IPS-NIHi7 (cell line): ENCODE data around the gene EFNA4.

Source experiments
- DNase-seq: peaks from one replicate; pipeline ENCODE4 v3.0.0; 2012; ENCODE audit warnings: mixed read lengths; ENCODE audit errors: extremely low spot score

The EFNA4 gene

DNA sequence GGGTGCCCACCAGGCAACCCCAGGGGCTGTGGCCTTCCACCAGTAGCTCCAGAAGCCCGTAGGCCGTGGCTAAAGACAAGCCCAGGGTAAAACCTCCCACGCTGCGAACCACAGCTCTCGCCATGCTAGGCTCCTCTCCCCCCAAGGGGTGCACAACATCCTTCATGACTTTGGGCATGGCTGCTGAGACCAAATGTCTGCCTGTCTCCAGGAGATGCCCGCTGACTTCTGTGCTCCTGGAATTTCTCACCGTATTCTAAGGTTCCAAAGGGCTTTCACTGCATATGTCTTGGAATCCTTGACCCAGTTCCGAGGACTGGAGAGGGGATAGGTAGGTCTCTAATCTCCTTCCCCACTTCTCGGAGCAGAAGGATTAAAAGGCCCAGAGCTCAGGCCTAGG lies 30.0 kb upstream of the EFNA4 start, which contains the start of the genes DCST1 and DCST2:
DCST1 (plus strand) TSS at position 301 of the 400 bp plus-strand sequence. CDS start 213 bp downstream, outside the sequence.
DCST2 (minus strand) TSS at position 258 of the 400 bp plus-strand sequence; CDS start at position 178, 80 bp downstream.
- no peak for DNase-seq

DNA sequence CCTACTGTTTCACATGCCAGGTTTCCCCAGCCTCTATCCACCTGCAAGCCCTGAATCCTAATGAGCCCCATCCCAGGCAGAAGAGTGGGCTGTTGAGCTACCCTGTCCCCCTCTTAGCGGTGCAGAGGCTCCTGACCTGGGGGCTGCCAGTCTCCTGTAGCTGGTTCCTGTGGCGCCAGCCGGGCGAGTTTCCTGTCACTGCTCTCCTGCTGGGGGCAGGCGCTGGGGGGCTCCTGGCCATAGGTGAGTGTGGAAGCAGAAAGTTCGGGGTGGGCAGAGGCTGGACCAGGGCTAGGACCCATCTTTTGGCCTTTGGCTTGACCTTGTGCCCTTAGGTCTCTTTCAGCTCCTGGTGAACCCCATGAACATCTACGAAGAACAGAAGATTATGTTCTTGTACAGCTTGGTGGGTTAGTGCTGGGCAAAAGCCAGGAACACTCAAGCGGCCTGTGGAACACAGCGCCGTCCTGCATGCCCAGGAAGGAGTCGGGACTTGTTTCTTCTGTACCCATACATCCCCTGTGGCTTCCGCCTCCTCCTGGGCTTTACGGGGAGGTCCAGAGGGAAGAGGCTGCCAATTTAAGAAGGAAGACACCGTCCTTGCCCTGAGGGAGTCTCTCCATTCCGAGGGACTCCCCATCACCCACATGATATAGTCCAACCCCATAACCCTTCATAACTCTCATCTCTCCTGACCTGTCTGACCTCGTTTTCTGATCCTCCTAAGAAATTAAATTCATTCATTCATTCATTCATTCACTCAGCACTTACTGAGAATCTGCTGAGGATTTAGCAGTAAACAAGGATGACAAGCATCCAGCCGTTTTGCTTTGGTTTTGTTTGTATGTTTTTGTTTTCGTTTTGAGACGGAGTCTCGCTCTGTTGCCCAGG lies 29.0 kb upstream of the EFNA4 start:
- DNase-seq: no peak

DNA sequence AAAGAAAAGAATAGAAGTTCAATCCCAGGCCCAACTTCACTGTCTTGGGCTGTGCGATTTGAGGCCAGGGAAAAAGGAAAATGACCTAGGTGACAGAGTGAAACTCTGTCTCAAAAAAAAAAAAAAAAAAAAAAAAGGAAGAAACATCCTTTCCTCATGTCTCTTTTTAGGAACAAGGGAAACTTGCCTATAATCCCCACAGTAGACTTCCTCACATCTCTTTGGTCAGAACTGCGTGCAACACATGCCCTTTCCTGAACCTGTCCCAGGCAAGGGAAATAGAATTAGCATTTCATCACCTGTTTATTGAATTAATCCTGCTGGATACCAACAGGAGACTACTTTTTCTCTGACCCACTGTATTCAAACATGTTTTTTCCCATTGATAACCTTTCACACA lies 27.6 kb upstream of the EFNA4 start:
- no peak for DNase-seq

DNA sequence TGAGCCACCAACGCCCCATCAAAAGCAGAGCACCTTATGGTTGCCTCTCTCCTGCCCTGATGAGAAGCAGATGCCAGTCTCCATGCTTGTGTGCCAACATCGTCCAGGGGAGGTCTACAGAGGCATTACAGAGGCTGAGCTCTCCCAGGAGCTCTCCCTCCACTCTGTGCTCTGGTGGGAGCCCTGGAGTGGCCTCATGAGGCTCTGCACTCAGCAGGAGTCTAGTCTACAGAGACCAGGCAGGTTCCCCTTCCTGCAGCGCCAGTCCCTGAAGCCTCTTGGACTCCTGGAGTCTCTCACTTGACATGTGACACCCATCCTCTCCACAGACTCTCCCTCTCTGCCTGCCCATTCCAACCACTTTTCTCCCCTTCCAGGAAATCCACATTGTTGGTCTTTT lies 26.5 kb upstream of the EFNA4 start:
- no peak for DNase-seq

DNA sequence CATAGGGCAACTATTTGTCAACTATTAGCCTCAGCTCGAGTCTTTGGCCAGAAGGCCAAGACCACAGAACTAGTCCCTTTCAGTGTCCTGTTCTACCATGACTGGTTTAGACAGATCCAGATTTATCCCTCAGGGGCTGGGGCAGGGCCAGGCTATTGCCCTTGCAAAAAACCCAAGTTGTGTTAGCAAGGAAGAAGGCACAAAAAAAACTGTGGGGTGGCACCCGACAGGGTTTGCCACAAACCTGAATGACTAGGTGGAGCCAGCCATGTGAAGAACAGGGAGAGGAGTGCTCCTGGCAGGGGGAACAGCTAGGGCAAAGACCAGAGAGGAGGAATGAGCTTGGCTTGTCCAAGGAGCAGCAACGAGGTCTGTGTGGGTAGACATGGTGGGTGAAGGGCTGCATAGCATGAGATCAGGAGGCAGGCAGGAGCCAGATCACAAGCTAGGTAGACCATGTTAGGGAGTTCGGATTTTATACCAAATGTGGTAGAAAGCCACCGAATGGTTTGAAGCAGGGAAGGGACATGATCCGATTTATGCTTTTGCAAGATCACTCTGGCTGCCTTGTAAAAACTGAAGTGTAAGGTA lies 25.6 kb upstream of the EFNA4 start:
- no peak for DNase-seq

DNA sequence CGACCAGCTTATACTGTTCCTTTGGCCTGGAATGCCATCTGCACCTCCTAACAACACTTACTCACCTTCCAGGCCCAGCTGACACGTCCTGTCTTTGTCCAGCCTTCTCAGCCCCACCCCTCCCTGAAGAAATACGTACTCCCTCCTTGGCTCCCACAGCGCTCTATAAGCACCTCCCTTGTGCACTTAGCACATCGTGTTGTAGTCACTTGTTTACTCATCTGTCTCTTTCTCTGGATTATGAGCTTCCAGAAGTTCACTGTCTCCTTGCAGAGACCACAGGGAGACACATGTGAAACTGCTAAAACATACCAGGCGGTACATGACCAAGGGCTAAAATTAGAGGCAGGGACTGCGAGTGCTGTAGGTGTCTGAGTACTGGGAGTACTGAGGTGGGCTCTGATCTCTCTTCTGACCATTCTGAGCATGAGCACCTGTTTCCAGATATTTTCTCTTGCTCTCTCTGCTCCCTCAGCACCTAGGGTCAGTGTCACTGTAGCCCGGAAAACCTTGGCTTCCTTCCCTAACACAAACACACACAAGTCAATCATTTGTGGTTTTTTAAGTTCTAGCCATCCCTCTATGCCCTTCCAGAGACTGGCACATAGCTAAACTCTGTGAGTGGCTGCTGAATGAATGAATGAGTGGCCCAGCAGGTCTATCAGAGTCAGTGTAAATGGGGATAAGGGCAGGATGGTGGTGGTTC lies 24.8 kb upstream of the EFNA4 start:
- no peak for DNase-seq

DNA sequence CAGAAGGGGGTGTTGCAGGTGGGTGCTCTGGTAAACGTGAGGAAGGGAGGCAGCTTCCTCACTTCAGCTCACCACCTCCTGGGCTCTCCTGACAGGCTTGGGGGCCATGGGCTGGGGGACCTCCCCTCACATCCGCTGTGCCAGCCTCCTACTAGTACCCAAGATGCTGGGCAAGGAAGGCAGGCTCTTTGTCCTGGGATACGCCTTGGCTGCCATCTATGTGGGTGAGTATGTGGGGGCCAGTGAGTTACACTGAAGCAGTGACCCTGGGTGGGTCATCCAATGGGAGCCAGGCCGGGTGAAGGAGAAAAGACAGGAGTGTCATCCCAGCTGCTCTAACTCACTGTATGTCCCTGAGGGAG lies 24.3 kb upstream of the EFNA4 start:
- DNase-seq: no peak

DNA sequence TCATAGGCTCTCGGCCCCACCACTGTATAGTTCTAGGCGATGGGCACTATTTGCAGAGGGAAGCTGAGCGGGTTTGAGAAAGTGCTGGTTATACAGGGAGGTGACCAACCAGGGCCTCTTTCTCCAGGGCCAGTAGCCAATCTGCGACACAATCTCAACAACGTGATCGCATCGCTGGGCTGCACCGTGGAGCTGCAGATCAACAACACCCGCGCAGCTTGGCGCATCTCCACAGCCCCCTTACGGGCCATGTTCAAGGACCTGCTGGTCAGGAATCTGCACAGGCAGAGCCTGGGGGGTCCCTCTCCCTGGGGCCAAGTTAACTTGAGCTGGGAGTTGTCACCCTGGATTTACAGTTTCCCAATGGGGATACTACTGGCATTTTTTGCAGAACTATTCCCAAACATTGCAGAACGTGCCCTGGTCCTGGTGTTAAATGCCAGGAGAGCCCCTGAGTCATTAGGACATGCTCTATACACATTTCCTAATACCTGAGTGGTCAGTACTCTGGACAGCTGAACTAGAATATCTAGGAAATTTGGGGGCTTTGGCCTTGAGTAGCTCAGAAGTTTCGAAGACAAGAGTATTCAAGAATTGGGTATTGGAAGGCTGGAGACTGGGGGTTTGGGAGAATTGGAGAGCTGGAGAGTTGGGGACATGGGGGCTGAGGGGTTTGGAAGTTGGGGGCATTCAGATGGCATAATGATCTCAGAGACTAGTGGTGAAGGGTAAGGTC lies 23.0 kb upstream of the EFNA4 start:
- DNase-seq: no peak

DNA sequence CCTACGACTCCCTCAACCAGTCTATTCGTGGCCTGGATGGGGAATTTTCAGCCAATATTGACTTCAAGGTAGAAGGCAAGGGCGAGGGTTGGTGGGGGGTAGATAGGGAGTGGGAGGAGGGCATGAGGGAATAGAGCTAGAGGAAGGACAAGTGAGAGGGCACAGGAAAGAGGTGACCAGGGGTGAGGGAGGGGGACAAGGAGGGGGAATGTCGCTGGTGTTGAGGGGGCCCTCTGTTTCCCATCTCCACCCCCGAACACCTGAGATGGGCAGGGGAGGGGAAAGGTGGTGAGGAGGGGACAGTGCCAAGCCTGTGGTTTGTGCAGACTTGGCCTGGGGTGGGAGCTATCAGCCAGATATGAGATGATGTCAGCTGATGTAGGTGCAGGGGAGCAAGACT lies 20.8 kb upstream of the EFNA4 start:
- DNase-seq: no peak

DNA sequence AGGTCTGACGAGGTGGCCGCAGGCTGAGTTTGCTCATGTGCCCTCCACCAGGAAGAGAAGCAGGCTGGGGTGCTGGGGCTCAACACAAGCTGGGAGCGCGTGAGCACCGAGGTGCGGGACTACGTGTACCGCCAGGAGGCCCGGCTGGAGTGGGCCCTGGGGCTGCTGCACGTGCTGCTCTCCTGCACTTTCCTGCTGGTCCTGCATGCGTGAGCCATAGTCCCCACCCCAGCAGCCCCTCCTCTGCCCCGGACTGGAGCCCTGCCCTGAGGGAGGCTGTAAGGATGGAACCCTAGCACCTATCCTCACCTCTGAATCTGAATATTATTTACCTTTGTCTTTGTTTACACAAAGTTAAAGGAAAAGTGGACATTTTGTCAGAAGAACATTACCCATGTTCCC lies 20.2 kb upstream of the EFNA4 start:
- DNase-seq: no peak

DNA sequence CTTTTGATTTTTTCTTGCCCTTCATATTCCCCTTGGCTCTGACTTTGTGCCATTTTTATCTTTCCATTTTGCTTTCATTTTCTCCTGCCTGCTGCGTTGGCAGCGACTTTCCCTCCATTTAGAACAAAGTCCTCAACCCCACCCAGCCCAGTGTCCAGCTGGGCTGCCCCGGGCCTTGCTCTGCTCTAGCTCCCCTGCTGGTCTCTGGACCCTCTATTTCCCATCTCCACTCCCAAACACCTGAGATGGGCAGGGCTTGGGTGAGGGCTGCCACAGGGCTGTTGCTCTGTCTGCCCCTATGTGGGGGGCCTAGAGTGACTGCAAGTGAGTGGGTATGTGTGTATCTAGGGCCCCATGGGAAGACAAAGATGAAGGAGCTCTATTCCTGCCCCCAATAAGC lies 19.7 kb upstream of the EFNA4 start:
- no peak for DNase-seq

DNA sequence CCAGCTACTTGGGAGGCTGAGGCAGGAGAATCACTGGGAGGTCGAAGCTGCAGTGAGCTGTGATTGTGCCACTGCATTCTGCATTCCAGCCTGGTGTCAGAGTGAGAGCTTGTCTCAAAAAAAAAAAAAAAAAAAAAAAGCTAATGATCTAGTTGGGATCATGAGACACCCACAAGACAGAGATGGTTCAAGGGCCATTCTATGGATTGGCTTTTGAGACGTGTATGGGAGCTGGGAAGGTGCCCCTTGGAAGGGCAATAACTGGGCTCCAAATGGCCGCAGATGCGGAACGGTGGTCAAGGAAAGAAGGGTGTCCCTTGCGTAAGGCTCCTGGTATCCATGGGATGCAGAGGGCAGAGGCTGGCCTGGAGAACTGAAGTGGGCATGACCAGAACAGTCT lies 19.2 kb upstream of the EFNA4 start:
- no peak for DNase-seq

DNA sequence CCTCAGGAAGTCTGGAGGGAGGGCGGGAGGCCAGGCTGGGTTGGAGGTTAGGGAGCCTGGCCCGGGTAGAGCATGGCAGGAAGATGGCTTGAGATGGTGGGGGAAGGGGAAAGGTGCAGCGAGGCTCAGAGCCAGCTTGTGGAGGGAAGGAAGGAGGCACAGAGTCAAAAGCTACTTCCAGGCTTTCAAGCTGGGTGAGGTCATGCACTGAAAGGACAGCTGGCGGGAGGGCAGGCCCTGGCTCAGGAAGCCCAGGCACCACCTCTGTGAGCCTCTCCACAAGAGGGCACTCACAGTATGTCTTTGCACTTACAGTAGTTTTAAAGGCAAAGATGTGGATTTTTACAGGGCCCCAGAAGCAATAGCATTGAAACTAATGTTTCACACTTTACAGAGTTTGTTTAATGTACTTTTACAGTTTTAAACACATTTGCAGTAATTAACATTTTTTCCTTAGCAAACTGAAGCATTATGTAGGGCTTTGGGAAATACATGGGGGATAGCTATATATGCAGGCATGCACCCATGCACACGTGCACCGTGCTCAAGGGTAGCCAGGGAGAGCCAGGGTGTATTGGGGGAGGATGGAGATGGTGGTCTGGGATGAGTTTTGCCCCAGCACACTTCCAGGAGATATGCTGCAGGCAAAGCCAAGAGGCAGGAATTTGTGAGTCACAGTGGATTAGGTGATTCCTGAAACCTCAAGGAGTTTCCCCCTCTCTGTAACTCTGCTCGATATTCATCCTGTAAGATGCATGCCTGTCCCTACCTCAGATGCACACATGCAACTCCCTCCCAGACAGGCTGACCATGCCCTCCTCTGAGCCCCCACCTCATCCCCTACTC lies 18.5 kb upstream of the EFNA4 start:
- peak; percentile 92 for DNase-seq

DNA sequence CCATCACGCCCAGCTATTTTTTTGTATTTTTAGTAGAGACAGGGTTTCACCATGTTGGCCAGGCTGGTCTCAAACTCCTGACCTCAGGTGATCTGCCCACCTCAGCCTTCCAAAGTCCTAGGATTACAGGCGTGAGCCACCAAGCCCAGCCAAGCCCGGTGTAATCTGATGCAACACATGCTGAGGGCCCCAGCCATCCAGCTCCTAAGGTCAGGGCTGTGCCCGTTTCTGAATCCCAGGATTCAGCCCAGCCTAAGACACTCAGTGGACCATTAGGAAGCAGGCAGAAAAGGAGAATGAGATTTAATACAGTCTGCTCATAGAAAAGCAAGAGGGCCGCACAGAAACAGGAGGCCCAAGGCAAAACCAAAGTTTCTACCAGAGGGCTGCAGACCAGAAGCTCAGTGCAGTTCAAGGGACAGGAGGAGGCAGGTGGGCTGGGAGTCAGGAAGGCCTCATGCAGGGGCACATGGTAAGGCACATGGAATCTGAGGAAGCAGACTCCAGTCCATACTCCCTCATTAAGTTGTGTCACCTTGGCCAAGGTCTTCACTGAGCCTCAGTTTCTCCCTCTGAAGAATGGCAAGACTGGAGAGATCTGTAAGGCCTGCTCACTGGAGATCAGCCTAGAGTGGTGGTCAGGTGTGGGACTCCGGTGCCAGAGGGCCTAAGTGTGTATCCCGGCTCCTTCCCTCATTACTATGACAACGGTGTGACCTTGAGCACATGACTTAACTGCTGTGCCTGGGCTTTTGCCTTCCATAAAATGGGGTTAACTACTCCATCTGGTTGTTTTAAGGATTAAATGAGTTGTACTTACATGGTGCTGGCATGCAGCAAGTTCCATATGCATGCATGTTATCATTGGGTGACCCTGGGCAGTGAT lies 14.8 kb upstream of the EFNA4 start:
- no peak for DNase-seq

DNA sequence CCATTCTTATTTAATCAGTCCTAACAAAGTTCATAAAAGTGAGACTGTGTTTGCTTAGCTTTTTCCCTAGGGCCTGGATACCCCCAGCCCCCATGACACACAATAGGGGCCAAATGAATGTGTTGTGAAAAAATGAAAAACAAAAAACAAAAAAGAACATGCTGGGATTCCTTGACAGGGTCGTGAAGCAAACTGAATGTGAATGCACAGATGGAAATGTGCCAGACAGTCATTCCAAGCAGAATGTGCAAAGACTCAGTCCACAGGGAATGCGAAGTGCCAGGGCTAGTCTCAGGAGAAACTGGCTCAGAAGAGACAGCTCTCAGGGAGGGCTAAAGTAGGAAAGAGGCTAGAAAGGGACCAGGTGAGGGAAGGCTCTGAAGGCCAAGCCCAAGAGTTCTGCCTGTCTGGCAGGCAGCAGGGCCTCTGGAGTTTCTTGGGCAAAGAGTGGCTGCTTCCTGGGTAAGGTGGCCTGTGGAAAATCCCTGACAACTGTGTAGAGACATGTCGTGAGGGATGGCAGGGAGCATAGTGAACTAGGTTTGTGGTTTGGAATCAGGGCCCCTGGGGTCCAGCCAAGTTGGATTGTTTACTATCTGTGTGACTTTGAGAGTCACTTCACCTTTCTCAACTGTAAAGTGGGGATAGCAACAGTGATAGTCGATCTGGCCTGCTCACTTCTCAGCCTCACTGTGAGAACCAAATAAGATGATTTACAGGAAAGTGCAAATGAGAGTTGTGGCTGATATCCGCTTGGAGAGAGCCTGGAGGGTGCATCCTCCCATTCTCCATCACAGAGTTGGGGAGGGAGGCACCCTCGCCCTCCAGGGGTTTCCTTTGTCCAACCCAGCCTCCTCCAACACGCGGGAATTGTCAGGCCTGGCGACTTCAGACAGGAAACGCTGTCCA lies 13.6 kb upstream of the EFNA4 start:
- DNase-seq: no peak

DNA sequence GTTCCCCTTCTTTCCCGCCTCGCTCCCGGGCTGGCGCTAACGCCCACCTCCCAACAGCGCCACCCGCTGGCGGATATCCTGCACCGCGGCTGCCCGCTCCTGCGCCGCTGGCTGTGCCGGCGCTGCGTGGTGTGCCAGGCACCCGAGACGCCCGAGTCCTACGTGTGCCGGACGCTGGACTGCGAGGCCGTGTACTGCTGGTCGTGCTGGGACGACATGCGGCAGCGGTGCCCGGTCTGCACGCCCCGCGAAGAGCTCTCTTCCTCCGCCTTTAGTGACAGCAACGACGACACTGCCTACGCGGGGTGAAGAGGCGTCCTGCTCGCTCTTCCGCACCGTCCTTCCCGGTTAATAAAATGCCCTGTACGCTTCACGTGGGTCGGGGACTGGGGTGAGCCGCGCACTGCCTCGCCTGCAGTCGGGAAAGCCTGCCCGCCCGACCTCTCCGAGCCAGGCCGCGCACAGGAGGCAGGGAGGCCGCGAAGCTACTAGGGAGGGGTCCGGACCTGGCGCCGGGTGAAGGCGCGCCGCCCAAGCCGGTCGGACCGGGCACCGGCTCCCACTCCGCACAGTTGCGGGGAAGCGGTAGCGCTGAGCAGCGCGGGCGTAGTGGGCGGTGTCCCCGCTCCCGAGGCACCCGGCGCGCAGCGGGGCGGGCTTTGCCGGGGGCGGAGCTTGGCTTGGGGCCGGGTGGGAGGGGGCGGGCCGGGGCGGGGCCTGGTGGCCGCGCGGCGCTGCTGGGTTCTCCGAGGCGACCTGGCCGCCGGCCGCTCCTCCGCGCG lies 12.8 kb upstream of the EFNA4 start, which contains the start of gene ADAM15:
ADAM15 (plus strand) TSS at position 757 of the 782 bp plus-strand sequence. CDS start 71 bp downstream, outside the sequence.
- DNase-seq: peak; percentile 96

DNA sequence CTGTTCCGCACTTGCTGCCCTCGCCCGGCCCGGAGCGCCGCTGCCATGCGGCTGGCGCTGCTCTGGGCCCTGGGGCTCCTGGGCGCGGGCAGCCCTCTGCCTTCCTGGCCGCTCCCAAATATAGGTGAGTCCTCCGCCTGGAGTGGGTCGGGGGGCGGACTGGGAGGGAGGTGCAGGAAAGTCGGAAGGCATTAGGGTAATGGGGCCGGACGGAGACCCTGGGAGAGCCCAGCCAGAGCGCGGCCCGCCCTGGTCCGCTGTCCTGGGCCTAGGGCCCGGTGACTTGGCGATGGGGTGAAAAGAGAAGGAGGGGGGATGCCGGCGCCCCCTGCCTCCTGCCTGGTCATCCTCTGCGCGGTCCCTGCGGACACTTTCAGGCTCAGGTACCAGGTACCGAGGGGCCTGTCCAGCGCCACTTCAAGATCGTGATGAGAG lies 12.2 kb upstream of the EFNA4 start:
- DNase-seq: no peak
